H9 (cell line): ENCODE data around the gene HEXA. TPM values are rescaled to one million over a fixed set of nuclear protein-coding genes. Genes with fewer than 3 reads are reported as not detected.
A peak's percentile ranks its signal among the peaks of the same experiment; 100 is the strongest.
"Not testable (repeated sequence)": the region's sequence is repeated elsewhere in the genome, so short reads cannot be mapped to it uniquely, and the experiment has no call there.

Experiments used
- DNase-seq: peaks from one replicate; pipeline ENCODE4 v3.0.0-alpha.2; 2017
- H2AFZ ChIP-seq: one replicate; pipeline ENCODE4 v1.6.1; 2013; ENCODE audit warnings: mild to moderate bottlenecking, low read length, control low read depth, moderate library complexity
- H2AK5ac ChIP-seq: 2 replicates; pipeline ENCODE4 v1.6.1; 2013; ENCODE audit warnings: low read length, control low read depth, mixed read lengths; ENCODE audit not compliant: insufficient read length
- H2BK120ac ChIP-seq: one replicate; pipeline ENCODE4 v1.6.1; 2013; ENCODE audit warnings: low read depth, mild to moderate bottlenecking, low read length, control low read depth, inconsistent platforms; ENCODE audit not compliant: poor library complexity, severe bottlenecking
- H2BK12ac ChIP-seq: 2 replicates; pipeline ENCODE4 v1.6.1; 2013; ENCODE audit warnings: low read length, control low read depth, mixed read lengths, low read depth; ENCODE audit not compliant: insufficient read length
- H2BK15ac ChIP-seq: 2 replicates; pipeline ENCODE4 v1.6.1; 2013; ENCODE audit warnings: low read depth, low read length, control low read depth
- H2BK20ac ChIP-seq: one replicate; pipeline ENCODE4 v1.6.1; 2013; ENCODE audit warnings: low read depth, mild to moderate bottlenecking, low read length, control low read depth, inconsistent platforms; ENCODE audit not compliant: poor library complexity, severe bottlenecking
- H2BK5ac ChIP-seq: 2 replicates; pipeline ENCODE4 v1.6.1; 2013; ENCODE audit warnings: low read length, control low read depth, mixed read lengths; ENCODE audit not compliant: insufficient read length
- H3K14ac ChIP-seq: 2 replicates; pipeline ENCODE4 v1.6.1; 2013; ENCODE audit warnings: low read length, control low read depth; ENCODE audit not compliant: insufficient read depth
- H3K18ac ChIP-seq: 2 replicates; pipeline ENCODE4 v1.6.1; 2013; ENCODE audit warnings: low read depth, mild to moderate bottlenecking, mixed read lengths, low read length, control low read depth; ENCODE audit not compliant: insufficient read length
- H3K23ac ChIP-seq: 2 replicates; pipeline ENCODE4 v1.6.1; 2013; ENCODE audit warnings: low read length, control low read depth, mixed read lengths, low read depth; ENCODE audit not compliant: insufficient read length
- H3K23me2 ChIP-seq: 2 replicates; pipeline ENCODE4 v1.6.1; 2013; ENCODE audit warnings: low read depth, mild to moderate bottlenecking, mixed read lengths, low read length, control low read depth; ENCODE audit not compliant: insufficient read length, poor library complexity, severe bottlenecking
- H3K27ac ChIP-seq: 2 replicates; pipeline ENCODE4 v1.5.1; 2013; ENCODE audit warnings: low read length, control low read depth, mixed read lengths, low read depth; ENCODE audit not compliant: insufficient read length
- H3K27me3 ChIP-seq: 2 replicates; pipeline ENCODE4 v1.6.1; 2013; ENCODE audit warnings: low read length, control low read depth, inconsistent platforms; ENCODE audit not compliant: insufficient read depth
- H3K4ac ChIP-seq: 2 replicates; pipeline ENCODE4 v1.6.1; 2013; ENCODE audit warnings: low read depth, mild to moderate bottlenecking, control low read depth, inconsistent platforms, low read length, moderate library complexity
- H3K4me1 ChIP-seq: 2 replicates; pipeline ENCODE4 v1.6.1; 2013; ENCODE audit warnings: low read length, control low read depth, inconsistent platforms; ENCODE audit not compliant: insufficient read depth
- H3K4me2 ChIP-seq: 2 replicates; pipeline ENCODE4 v1.6.1; 2013; ENCODE audit warnings: low read length, control low read depth, mixed read lengths; ENCODE audit not compliant: insufficient read length, insufficient read depth
- H3K56ac ChIP-seq: 2 replicates; pipeline ENCODE4 v1.6.1; 2013; ENCODE audit warnings: low read depth, mild to moderate bottlenecking, mixed read lengths, low read length, control low read depth; ENCODE audit not compliant: insufficient read length
- H3K79me1 ChIP-seq: 2 replicates; pipeline ENCODE4 v1.6.1; 2013; ENCODE audit warnings: low read depth, mild to moderate bottlenecking, moderate library complexity, low read length, control low read depth, inconsistent platforms; ENCODE audit not compliant: insufficient read depth, poor library complexity, severe bottlenecking
- H3K79me2 ChIP-seq: 2 replicates; pipeline ENCODE4 v1.6.1; 2013; ENCODE audit warnings: low read length, control low read depth, inconsistent platforms; ENCODE audit not compliant: insufficient read depth
- H3K9ac ChIP-seq: 2 replicates; pipeline ENCODE4 v1.6.1; 2013; ENCODE audit warnings: low read length, control low read depth, mixed read lengths; ENCODE audit not compliant: insufficient read length; ENCODE audit errors: extremely low read depth
- H3K9me3 ChIP-seq: one replicate; pipeline ENCODE4 v1.6.1; 2013; ENCODE audit warnings: low read depth, low read length, inconsistent platforms; ENCODE audit not compliant: control insufficient read depth
- H3T11ph ChIP-seq: one replicate; pipeline ENCODE4 v1.6.1; 2013; ENCODE audit warnings: mild to moderate bottlenecking, low read length, control low read depth, inconsistent platforms
- H4K20me1 ChIP-seq: one replicate; pipeline ENCODE4 v1.6.1; 2013; ENCODE audit not compliant: control insufficient read depth, insufficient read length, insufficient read depth
- H4K5ac ChIP-seq: 2 replicates; pipeline ENCODE4 v1.6.1; 2013; ENCODE audit warnings: low read depth, mild to moderate bottlenecking, mixed read lengths, low read length, control low read depth; ENCODE audit not compliant: insufficient read length
- H4K8ac ChIP-seq: replicated peaks from 2 replicates; pipeline ENCODE4 v1.6.1; 2013; ENCODE audit warnings: low read length, control low read depth, mixed read lengths, low read depth; ENCODE audit not compliant: insufficient read length
- H4K91ac ChIP-seq: 2 replicates; pipeline ENCODE4 v1.6.1; 2013; ENCODE audit warnings: low read depth, mild to moderate bottlenecking, moderate library complexity, mixed read lengths, low read length, control low read depth; ENCODE audit not compliant: insufficient read length
- H3K27ac Mint-ChIP-seq, 3 experiments: 2 replicates in 2 of 3; 3 replicates in 1 of 3; pipeline ENCODE4 v1.8.0; 2020 to 2021; ENCODE audit warnings: mixed read lengths in 3 of 3, mild to moderate bottlenecking in 1 of 3, moderate library complexity in 1 of 3
- H3K27me3 Mint-ChIP-seq: 2 replicates; pipeline ENCODE4 v1.8.0; 2021; ENCODE audit warnings: low read depth, mild to moderate bottlenecking, moderate library complexity, mixed read lengths
- H3K36me3 Mint-ChIP-seq, 3 experiments: 2 replicates in 2 of 3; 3 replicates in 1 of 3; pipeline ENCODE4 v1.8.0; 2020 to 2021; ENCODE audit warnings: low read depth in 3 of 3, mixed read lengths in 3 of 3; ENCODE audit not compliant: insufficient read depth in 1 of 3
- H3K4me1 Mint-ChIP-seq, 2 experiments: 2 replicates each; pipeline ENCODE4 v1.8.0; 2020; ENCODE audit warnings: mixed read lengths in 2 of 2
- H3K4me3 Mint-ChIP-seq, 2 experiments: 2 replicates in 1 of 2; 3 replicates in 1 of 2; pipeline ENCODE4 v1.8.0; 2020 to 2021; ENCODE audit warnings: mild to moderate bottlenecking in 2 of 2, mixed read lengths in 2 of 2, moderate library complexity in 1 of 2
- H3K9me3 Mint-ChIP-seq, 2 experiments: 2 replicates in 1 of 2; 3 replicates in 1 of 2; pipeline ENCODE4 v1.8.0; 2020; ENCODE audit warnings: mild to moderate bottlenecking in 2 of 2, mixed read lengths in 2 of 2, moderate library complexity in 1 of 2
- WGBS: extraction: QIAGEN DNeasy Blood & Tissue Kit; methylation state at CpG from one replicate; pipeline ENCODE4 v1.1.7; 2013; ENCODE audit warnings: missing lambda C conversion rate, low lambda C conversion rate, mixed read lengths; ENCODE audit not compliant: insufficient read length; ENCODE audit errors: extremely low coverage; 5-methylcytosine and 5-hydroxymethylcytosine counted together
- total RNA-seq: library from RNA; stranded (reverse); gene quantifications from 2 replicates; pipeline ENCODE4 v1.2.1, GENCODE V29; 2021
- TF ChIP-seq, protein P1 (sequence below): fragments of 200-600 bp; sonication (generic); conservative IDR thresholded peaks from 3 replicates; pipeline ENCODE4 v1.8.0; 2021; ENCODE audit warnings: antibody characterized with exemption, mild to moderate bottlenecking

The HEXA gene
- total RNA-seq, 1 experiment from 2014 or later = 54.7 TPM

DNA sequence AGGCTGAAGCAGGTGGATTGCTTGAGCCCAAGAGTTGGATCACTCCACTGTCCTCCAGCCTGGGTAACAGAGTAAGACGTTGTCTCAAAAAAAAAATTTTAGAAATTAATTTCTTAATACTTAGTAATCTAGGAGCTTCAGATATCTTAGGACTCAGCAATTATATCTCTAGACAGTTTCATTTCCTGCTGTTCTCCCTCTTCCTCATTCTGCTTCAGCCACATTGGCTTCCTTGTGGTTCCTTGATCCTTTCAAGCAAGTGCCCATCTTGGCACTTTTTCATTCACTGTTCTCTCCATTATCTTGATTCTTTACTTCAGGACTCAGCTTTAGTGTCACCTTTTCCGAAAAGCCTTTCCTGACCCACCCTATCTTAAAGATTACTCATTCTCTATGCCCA is 44.8 kb upstream of the HEXA start:
- Mint-ChIP-seq H3K4me3 (no peak overlapping the region), H3K36me3 (no peaks in the 10 kb centered on the region), H3K4me1 (no peaks in the 10 kb centered on the region), H3K27me3 (peaks cover 10% of the 10 kb centered on the region), H3K9me3 (peaks cover 6 to 10% of the 10 kb centered on the region in 2 experiments; a peak in 4 of 5 replicates), H3K27ac (no peak overlapping the region)
- H2BK15ac ChIP-seq = no peak overlapping the region
- no peak overlapping the region for H2BK20ac ChIP-seq
- no peak overlapping the region for H4K5ac ChIP-seq
- H2AFZ ChIP-seq = no peak overlapping the region
- DNase-seq = no peak
- H3K79me2 ChIP-seq = no peaks in the 10 kb centered on the region
- no peak overlapping the region for H4K91ac ChIP-seq
- H3K79me1 ChIP-seq = no peaks in the 10 kb centered on the region
- no peak overlapping the region for H3K4me2 ChIP-seq
- no peak overlapping the region for H2BK12ac ChIP-seq
- no peak overlapping the region for H3T11ph ChIP-seq
- no peaks in the 10 kb centered on the region for H4K20me1 ChIP-seq
- no peak overlapping the region for H4K8ac ChIP-seq
- H3K9ac ChIP-seq = no peak overlapping the region
- H2BK120ac ChIP-seq = no peak overlapping the region
- H2AK5ac ChIP-seq = no peak overlapping the region
- no peaks in the 10 kb centered on the region for H3K23me2 ChIP-seq
- no peaks in the 10 kb centered on the region for H3K9me3 ChIP-seq
- no peaks in the 10 kb centered on the region for H3K4me1 ChIP-seq
- WGBS = no CpG with 5 or more reads among the region's 2 CpGs
- H3K23ac ChIP-seq = no peak overlapping the region
- H3K56ac ChIP-seq = no peak overlapping the region
- no peak overlapping the region for H3K27ac ChIP-seq
- H3K4ac ChIP-seq = no peak overlapping the region
- H3K27me3 ChIP-seq = no peaks in the 10 kb centered on the region
- H3K18ac ChIP-seq = no peak overlapping the region
- H2BK5ac ChIP-seq = no peak overlapping the region
- H3K14ac ChIP-seq = no peak overlapping the region
- TF ChIP-seq, protein P1, sequence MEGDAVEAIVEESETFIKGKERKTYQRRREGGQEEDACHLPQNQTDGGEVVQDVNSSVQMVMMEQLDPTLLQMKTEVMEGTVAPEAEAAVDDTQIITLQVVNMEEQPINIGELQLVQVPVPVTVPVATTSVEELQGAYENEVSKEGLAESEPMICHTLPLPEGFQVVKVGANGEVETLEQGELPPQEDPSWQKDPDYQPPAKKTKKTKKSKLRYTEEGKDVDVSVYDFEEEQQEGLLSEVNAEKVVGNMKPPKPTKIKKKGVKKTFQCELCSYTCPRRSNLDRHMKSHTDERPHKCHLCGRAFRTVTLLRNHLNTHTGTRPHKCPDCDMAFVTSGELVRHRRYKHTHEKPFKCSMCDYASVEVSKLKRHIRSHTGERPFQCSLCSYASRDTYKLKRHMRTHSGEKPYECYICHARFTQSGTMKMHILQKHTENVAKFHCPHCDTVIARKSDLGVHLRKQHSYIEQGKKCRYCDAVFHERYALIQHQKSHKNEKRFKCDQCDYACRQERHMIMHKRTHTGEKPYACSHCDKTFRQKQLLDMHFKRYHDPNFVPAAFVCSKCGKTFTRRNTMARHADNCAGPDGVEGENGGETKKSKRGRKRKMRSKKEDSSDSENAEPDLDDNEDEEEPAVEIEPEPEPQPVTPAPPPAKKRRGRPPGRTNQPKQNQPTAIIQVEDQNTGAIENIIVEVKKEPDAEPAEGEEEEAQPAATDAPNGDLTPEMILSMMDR = no peak

DNA sequence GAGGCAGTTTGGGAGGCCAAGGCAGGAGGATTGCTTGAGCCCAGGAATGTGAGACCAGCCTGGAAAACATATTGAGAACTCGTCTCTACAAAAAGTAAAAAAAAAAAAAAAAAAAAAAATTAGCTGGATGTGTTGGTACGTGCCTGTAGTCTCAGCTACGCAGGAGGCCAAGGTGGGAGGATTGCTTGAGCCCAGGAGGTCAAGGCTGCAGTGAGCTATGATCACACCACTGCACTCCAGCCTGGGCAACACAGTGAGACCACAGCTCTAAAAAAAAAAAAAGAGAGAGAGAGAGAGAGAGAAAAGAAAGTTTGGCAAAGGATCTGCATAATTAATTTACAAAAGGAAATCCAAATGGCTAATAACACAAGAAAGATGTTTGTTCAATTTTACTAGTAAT is 44.0 kb upstream of the HEXA start:
- not testable (repeated sequence) for H3K36me3 Mint-ChIP-seq, H2BK5ac ChIP-seq, H3K27ac ChIP-seq, H3K14ac ChIP-seq, H3K79me2 ChIP-seq, H3K27me3 ChIP-seq, H4K5ac ChIP-seq, H3K4me1 Mint-ChIP-seq, H3K9me3 ChIP-seq, H3K9me3 Mint-ChIP-seq, H2BK12ac ChIP-seq, H3K23ac ChIP-seq, H2BK15ac ChIP-seq, H2AFZ ChIP-seq, H3K79me1 ChIP-seq, H3K4ac ChIP-seq, H3K23me2 ChIP-seq, H2BK20ac ChIP-seq, H4K20me1 ChIP-seq, H3T11ph ChIP-seq, H3K56ac ChIP-seq, H3K4me2 ChIP-seq, H4K91ac ChIP-seq, H3K27ac Mint-ChIP-seq, DNase-seq, H2BK120ac ChIP-seq, H4K8ac ChIP-seq, H3K9ac ChIP-seq, H2AK5ac ChIP-seq, H3K18ac ChIP-seq, H3K4me1 ChIP-seq
- peak overlapping the region in 1 of 2 experiments; percentile 27; a peak in 1 of 5 replicates for H3K4me3 Mint-ChIP-seq
- peaks cover 16% of the 10 kb centered on the region for H3K27me3 Mint-ChIP-seq
- no CpG with 5 or more reads among the region's 3 CpGs for WGBS
